ENCODE data around the gene SHMT2. TPM values are rescaled to one million over a fixed set of nuclear protein-coding genes. Genes with fewer than 3 reads are reported as not detected.

Gene SHMT2
- total RNA-seq, 6 donors from 2014 or later: 37.9 to 92.0 (median 52.0) TPM

DNA sequence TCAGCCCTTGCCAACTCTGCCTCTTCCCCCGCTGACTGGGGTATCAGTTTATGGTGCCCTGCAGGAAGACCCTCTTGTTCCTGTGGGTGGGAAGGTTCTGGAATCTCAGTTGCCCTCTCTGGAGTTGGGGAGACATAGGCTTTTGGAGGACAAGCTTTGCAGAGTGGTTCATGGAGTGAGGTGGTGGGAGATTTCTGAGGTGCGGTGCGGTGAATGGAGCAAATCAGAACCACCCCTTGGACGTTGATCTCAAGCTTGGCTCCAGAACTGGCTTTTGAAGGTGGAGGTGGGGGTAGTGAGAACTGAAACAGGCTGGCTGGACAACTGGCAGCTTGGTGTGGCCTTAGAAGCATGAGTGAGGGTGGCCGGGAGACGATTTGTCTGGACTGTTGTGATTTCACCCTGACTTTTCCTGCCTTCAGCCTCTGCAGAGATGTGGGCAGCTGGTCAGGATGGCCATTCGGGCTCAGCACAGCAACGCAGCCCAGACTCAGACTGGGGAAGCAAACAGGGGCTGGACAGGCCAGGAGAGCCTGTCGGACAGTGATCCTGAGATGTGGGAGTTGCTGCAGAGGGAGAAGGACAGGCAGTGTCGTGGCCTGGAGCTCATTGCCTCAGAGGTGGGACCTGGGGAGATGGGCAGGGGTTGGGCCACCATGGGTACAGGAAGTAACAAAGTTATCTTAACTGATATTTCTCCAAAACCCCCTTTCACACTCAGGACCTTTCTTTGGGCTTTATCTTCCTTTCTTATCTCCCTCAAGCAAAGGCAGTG lies 1.1 kb downstream of the SHMT2 start:
- H3K36me3 ChIP-seq: peaks cover 0 to 40% (median 36%) of the 10 kb centered on the region in 4 donors
- no peaks in the 10 kb centered on the region for H3K9me3 ChIP-seq
- H3K27me3 ChIP-seq: peaks cover 0 to 16% (median 10%) of the 10 kb centered on the region in 4 donors
- TF ChIP-seq POLR2AphosphoS5 (IDR thresholded peaks at IDR 0.05): no peak
- TF ChIP-seq EP300 (IDR thresholded peaks at IDR 0.05): no peak
- TF ChIP-seq, protein P1, sequence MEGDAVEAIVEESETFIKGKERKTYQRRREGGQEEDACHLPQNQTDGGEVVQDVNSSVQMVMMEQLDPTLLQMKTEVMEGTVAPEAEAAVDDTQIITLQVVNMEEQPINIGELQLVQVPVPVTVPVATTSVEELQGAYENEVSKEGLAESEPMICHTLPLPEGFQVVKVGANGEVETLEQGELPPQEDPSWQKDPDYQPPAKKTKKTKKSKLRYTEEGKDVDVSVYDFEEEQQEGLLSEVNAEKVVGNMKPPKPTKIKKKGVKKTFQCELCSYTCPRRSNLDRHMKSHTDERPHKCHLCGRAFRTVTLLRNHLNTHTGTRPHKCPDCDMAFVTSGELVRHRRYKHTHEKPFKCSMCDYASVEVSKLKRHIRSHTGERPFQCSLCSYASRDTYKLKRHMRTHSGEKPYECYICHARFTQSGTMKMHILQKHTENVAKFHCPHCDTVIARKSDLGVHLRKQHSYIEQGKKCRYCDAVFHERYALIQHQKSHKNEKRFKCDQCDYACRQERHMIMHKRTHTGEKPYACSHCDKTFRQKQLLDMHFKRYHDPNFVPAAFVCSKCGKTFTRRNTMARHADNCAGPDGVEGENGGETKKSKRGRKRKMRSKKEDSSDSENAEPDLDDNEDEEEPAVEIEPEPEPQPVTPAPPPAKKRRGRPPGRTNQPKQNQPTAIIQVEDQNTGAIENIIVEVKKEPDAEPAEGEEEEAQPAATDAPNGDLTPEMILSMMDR (IDR thresholded peaks at IDR 0.05): no peak
- TF ChIP-seq POLR2A (IDR thresholded peaks at IDR 0.05): no peak
- no peak for DNase-seq
- peaks cover 26 to 40% (median 35%) of the 10 kb centered on the region in 4 donors for H3K4me1 ChIP-seq
- peak overlapping the region; percentile 54 to 72 (median 66) for H3K4me3 ChIP-seq
- ATAC-seq (ENCODE audit: low FRiP score in 2 of 2): no peak
- WGBS, 2 donors: 66 to 74% methylated on average over 10 of the region's 10 CpGs
- H3K27ac ChIP-seq: peak overlapping the region; percentile 79 to 90 (median 84)

DNA sequence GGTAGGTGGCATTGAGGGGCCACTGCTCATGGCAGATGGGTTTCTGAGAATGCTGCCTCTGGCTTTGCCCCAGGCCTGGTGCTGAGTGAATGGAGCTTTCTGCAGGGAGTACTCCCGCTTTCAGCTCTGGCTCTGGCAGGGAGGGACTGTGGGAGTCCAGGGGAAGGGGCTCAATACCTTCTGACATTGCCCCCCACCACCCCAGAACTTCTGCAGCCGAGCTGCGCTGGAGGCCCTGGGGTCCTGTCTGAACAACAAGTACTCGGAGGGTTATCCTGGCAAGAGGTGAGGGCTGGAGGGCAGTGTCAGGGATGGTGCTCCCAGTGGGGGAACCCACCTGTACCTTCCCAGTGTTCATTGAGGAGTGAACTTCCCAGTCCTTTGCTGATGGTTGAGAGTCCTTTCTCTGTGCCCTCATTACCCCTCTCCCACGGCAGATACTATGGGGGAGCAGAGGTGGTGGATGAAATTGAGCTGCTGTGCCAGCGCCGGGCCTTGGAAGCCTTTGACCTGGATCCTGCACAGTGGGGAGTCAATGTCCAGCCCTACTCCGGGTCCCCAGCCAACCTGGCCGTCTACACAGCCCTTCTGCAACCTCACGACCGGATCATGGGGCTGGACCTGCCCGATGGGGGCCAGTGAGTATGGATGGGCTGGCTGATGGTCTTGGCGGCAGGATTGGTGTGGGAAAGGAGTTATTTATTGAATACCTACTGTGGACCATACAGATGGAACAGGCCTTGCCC lies 1.9 kb downstream of the SHMT2 start:
- ATAC-seq (ENCODE audit: low FRiP score in 2 of 2) (no peak), DNase-seq (no peak)
- H3K4me3 ChIP-seq: no peak overlapping the region
- WGBS, 2 donors: 96 to 100% methylated on average over 2 to 13 of the region's 13 CpGs
- peaks cover 0 to 40% (median 36%) of the 10 kb centered on the region in 4 donors for H3K36me3 ChIP-seq
- no peaks in the 10 kb centered on the region for H3K9me3 ChIP-seq
- TF ChIP-seq, protein P1 (IDR thresholded peaks at IDR 0.05): no peak
- TF ChIP-seq EP300 (IDR thresholded peaks at IDR 0.05): no peak
- TF ChIP-seq POLR2A (IDR thresholded peaks at IDR 0.05): no peak
- no peak for TF ChIP-seq POLR2AphosphoS5 (IDR thresholded peaks at IDR 0.05)
- peak overlapping the region in 1 of 4 donors; percentile 4 for H3K27ac ChIP-seq
- H3K4me1 ChIP-seq: peaks cover 21 to 40% (median 34%) of the 10 kb centered on the region in 4 donors
- H3K27me3 ChIP-seq: peaks cover 0 to 11% (median 8%) of the 10 kb centered on the region in 4 donors

DNA sequence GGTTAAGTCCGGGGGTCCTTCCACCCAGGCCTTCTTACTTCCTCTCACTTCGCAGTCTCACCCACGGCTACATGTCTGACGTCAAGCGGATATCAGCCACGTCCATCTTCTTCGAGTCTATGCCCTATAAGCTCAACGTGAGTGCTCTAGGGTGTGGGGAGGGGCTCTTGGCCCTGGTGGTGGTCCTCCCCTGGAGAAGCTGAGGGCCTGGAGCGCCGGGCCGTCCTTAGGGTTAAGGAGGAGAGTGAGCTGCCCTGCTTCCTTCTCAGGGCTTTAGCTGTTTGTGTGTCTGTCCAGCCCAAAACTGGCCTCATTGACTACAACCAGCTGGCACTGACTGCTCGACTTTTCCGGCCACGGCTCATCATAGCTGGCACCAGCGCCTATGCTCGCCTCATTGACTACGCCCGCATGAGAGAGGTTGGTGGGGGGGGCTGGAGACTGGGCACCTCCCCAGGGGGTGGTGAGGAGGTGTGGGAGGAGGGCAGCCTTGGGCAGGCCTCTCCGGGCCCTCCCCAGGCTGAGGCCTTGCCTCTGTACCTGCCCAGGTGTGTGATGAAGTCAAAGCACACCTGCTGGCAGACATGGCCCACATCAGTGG lies 2.7 kb downstream of the SHMT2 start:
- no peak for DNase-seq
- Histone ChIP-seq H3K4me1 (peaks cover 15 to 32% (median 26%) of the 10 kb centered on the region in 4 donors), H3K4me3 (no peak overlapping the region), H3K9me3 (no peaks in the 10 kb centered on the region), H3K36me3 (peaks cover 0 to 40% (median 36%) of the 10 kb centered on the region in 4 donors), H3K27ac (no peak overlapping the region), H3K27me3 (peaks cover 0 to 9% (median 2%) of the 10 kb centered on the region in 4 donors)
- no peak for TF ChIP-seq EP300 (IDR thresholded peaks at IDR 0.05)
- TF ChIP-seq POLR2AphosphoS5 (IDR thresholded peaks at IDR 0.05): no peak
- TF ChIP-seq, protein P1 (IDR thresholded peaks at IDR 0.05): no peak
- no peak for TF ChIP-seq POLR2A (IDR thresholded peaks at IDR 0.05)
- ATAC-seq (ENCODE audit: low FRiP score in 2 of 2): no peak
- WGBS, 2 donors: 95 to 96% methylated on average over 17 to 19 of the region's 19 CpGs

DNA sequence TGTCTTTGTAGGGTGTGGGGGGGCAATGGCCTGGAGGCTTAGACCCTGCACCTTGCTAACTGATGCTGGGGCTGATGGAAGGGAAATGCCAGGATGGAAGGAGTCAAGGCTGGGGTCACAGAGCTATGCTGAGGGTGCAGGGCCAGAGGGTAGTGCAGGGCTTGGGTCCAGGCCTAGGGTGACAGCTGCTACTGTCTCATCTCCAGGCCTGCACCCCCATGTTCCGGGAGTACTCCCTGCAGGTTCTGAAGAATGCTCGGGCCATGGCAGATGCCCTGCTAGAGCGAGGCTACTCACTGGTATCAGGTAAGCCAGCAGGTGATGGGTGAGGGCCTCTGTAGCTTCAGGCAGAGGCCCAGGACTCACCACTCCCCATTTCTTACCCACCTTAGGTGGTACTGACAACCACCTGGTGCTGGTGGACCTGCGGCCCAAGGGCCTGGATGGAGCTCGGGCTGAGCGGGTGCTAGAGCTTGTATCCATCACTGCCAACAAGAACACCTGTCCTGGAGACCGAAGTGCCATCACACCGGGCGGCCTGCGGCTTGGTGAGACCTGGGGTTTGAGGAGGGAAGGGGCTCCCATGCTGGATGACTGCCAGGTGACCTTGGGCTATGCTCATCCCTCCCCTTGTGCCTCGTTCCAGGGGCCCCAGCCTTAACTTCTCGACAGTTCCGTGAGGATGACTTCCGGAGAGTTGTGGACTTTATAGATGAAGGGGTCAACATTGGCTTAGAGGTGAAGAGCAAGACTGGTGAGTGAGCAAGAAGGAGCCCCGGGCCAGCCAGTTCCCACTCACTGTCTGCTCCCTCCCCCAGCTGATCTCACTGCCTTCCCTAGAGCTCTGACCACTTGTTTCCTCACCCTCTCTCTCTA lies 4.1 kb downstream of the SHMT2 start:
- H3K27me3 ChIP-seq: peaks cover 0 to 15% (median 11%) of the 10 kb centered on the region in 4 donors
- WGBS, 2 donors: 87 to 94% methylated on average over 9 to 15 of the region's 15 CpGs
- no peak for DNase-seq
- no peaks in the 10 kb centered on the region for H3K9me3 ChIP-seq
- peak overlapping the region in 1 of 4 donors; percentile 55 for H3K27ac ChIP-seq
- no peak for ATAC-seq (ENCODE audit: low FRiP score in 2 of 2)
- no peak overlapping the region for H3K4me3 ChIP-seq
- H3K4me1 ChIP-seq: peaks cover 26 to 43% (median 35%) of the 10 kb centered on the region in 4 donors
- no peak for TF ChIP-seq POLR2AphosphoS5 (IDR thresholded peaks at IDR 0.05)
- no peak for TF ChIP-seq POLR2A (IDR thresholded peaks at IDR 0.05)
- TF ChIP-seq, protein P1 (IDR thresholded peaks at IDR 0.05): no peak
- no peak for TF ChIP-seq EP300 (IDR thresholded peaks at IDR 0.05)
- H3K36me3 ChIP-seq: peaks cover 0 to 40% (median 36%) of the 10 kb centered on the region in 4 donors

All from upper lobe of left lung (tissue), 6 donors.